ENCODE data around the gene KRTAP13-4. TPM values are rescaled to one million over a fixed set of nuclear protein-coding genes. Genes with fewer than 3 reads are reported as not detected.

KRTAP13-4 gene
- total RNA-seq = not detected
- not detected for polyA plus RNA-seq
- long read RNA-seq, donor 1 = 0 reads
- long read RNA-seq, donor 2 = 0 reads
- long read RNA-seq, donor 3 = 0 reads
- long read RNA-seq, donor 4 = 0 reads
- long read RNA-seq, donor 5 = 0 reads

GRCh38 chr21:30430170-30430655 is at the start of gene KRTAP13-4:
Gene KRTAP13-4, plus strand, starts transcription at chr21:30430220. Its CDS starts 56 bp downstream, at chr21:30430276.
- no peaks in the 10 kb centered on the region for H3K36me3 ChIP-seq (ENCODE audit: control insufficient read depth in 4 of 4, insufficient read depth in 4 of 4, low read length in 4 of 4)
- no peak within 1 kb of the TSS for H3K27ac ChIP-seq (ENCODE audit: low read depth in 1 of 2, low read length in 1 of 2)
- no peaks in the 10 kb centered on the region for H3K9me3 ChIP-seq (ENCODE audit: control insufficient read depth in 4 of 4, insufficient read depth in 3 of 4, low read length in 3 of 4)
- DNase-seq = no peak
- TF ChIP-seq CTCF (IDR thresholded peaks at IDR 0.05; ENCODE audit: control extremely low read depth, extremely low read depth) = no peak
- H3K27me3 ChIP-seq (ENCODE audit: control insufficient read depth in 3 of 3, insufficient read depth in 3 of 3, low read length in 2 of 3) = no peaks in the 10 kb centered on the region
- no peak for ATAC-seq (ENCODE audit: insufficient read depth, low FRiP score)
- no peak within 1 kb of the TSS for H3K9ac ChIP-seq (ENCODE audit: insufficient read depth in 1 of 2, low read length in 2 of 2)
- no peak within 1 kb of the TSS for H3K4me3 ChIP-seq
- WGBS, 2 donors = 78 to 85% methylated on average over 9 of the region's 9 CpGs
- H3K4me1 ChIP-seq (ENCODE audit: control insufficient read depth in 5 of 5, insufficient read depth in 5 of 5, low read length in 5 of 5) = no peaks in the 10 kb centered on the region

GRCh38 chr21:30382201-30382600 is 47.8 kb upstream of the KRTAP13-4 start:
- WGBS, 2 donors = 26 to 32% methylated on average over 1 of the region's 1 CpG
- no peak overlapping the region for H3K27ac ChIP-seq (ENCODE audit: low read depth in 1 of 2, low read length in 1 of 2)
- no peak overlapping the region for H3K4me3 ChIP-seq
- ATAC-seq (ENCODE audit: insufficient read depth, low FRiP score) (no peak), DNase-seq (no peak)
- no peak for TF ChIP-seq CTCF (IDR thresholded peaks at IDR 0.05; ENCODE audit: control extremely low read depth, extremely low read depth)
- no peaks in the 10 kb centered on the region for H3K27me3 ChIP-seq (ENCODE audit: control insufficient read depth in 3 of 3, insufficient read depth in 3 of 3, low read length in 2 of 3)
- no peaks in the 10 kb centered on the region for H3K36me3 ChIP-seq (ENCODE audit: control insufficient read depth in 4 of 4, insufficient read depth in 4 of 4, low read length in 4 of 4)
- no peak overlapping the region for H3K9ac ChIP-seq (ENCODE audit: insufficient read depth in 1 of 2, low read length in 2 of 2)
- no peaks in the 10 kb centered on the region for H3K4me1 ChIP-seq (ENCODE audit: control insufficient read depth in 5 of 5, insufficient read depth in 5 of 5, low read length in 5 of 5)
- H3K9me3 ChIP-seq (ENCODE audit: control insufficient read depth in 4 of 4, insufficient read depth in 3 of 4, low read length in 3 of 4) = peaks cover 0 to 4% (median 0%) of the 10 kb centered on the region in 4 donors

- Histone ChIP-seq H3K27me3 (ENCODE audit: control insufficient read depth in 3 of 3, insufficient read depth in 3 of 3, low read length in 2 of 3) (no peaks in the 10 kb centered on the region), H3K9me3 (ENCODE audit: control insufficient read depth in 4 of 4, insufficient read depth in 3 of 4, low read length in 3 of 4) (peaks cover 0 to 6% (median 4%) of the 10 kb centered on the region in 4 donors), H3K27ac (ENCODE audit: low read depth in 1 of 2, low read length in 1 of 2) (no peak overlapping the region), H3K36me3 (ENCODE audit: control insufficient read depth in 4 of 4, insufficient read depth in 4 of 4, low read length in 4 of 4) (no peaks in the 10 kb centered on the region), H3K4me3 (no peak overlapping the region), H3K9ac (ENCODE audit: insufficient read depth in 1 of 2, low read length in 2 of 2) (no peak overlapping the region), H3K4me1 (ENCODE audit: control insufficient read depth in 5 of 5, insufficient read depth in 5 of 5, low read length in 5 of 5) (peaks cover 0 to 2% (median 0%) of the 10 kb centered on the region in 5 donors)
- DNase-seq (no peak), ATAC-seq (ENCODE audit: insufficient read depth, low FRiP score) (no peak)
- TF ChIP-seq CTCF (IDR thresholded peaks at IDR 0.05; ENCODE audit: control extremely low read depth, extremely low read depth) = no peak
- WGBS, 2 donors = 60 to 72% methylated on average over 2 of the region's 2 CpGs
These were observed 38.5 kb upstream of the KRTAP13-4 start for GRCh38 chr21:30391492-30392025.
